Activated T-cell treated with anti-CD3 and anti-CD28 coated beads, Interleukin-2, amount 50 U/mL, for 1 hour (primary cell): ENCODE measurements around the gene IL6.
"Not testable (repeated sequence)": the region's sequence is repeated elsewhere in the genome, so short reads cannot be mapped to it uniquely, and the experiment has no call there.

Source experiments
- DNase-seq: peaks from one replicate; pipeline ENCODE4 v3.0.0-alpha.2; 2020

IL6 gene

GRCh38 chr7:22729180-22729825 is 2.3 kb downstream of the IL6 start:
- no peak for DNase-seq

GRCh38 chr7:22730066-22730710 is 3.2 kb downstream of the IL6 start:
- DNase-seq: no peak

- no peak for DNase-seq
Observed at GRCh38 chr7:22730921-22731654, 4.1 kb downstream of the IL6 start.

GRCh38 chr7:22731766-22732165 is 4.8 kb downstream of the IL6 start:
- DNase-seq: no peak

- DNase-seq: no peak
Observed at GRCh38 chr7:22732556-22733126, 5.6 kb downstream of the IL6 start.

GRCh38 chr7:22733761-22734160 is 6.8 kb downstream of the IL6 start:
- DNase-seq: no peak

- no peak for DNase-seq
Observed at GRCh38 chr7:22743014-22743413, 16.0 kb downstream of the IL6 start.

GRCh38 chr7:22751341-22751740 is 24.3 kb downstream of the IL6 start:
- no peak for DNase-seq

- no peak for DNase-seq
Observed at GRCh38 chr7:22757338-22757994, 30.5 kb downstream of the IL6 start.

- DNase-seq: no peak
Observed at GRCh38 chr7:22758576-22758975, 31.6 kb downstream of the IL6 start.

- DNase-seq: no peak
Observed at GRCh38 chr7:22759721-22760120, 32.7 kb downstream of the IL6 start.

- DNase-seq: no peak
Observed at GRCh38 chr7:22762866-22763265, 35.9 kb downstream of the IL6 start.

- DNase-seq: no peak
Observed at GRCh38 chr7:22765609-22766008, 38.6 kb downstream of the IL6 start.

- no peak for DNase-seq
Observed at GRCh38 chr7:22771194-22771871, 44.3 kb downstream of the IL6 start.

GRCh38 chr7:22771872-22772228 is 44.9 kb downstream of the IL6 start:
- no peak for DNase-seq

GRCh38 chr7:22772885-22773284 is 45.9 kb downstream of the IL6 start:
- no peak for DNase-seq

- no peak for DNase-seq
Observed at GRCh38 chr7:22776964-22777363, 50.0 kb downstream of the IL6 start.

GRCh38 chr7:22779730-22780323 is 52.8 kb downstream of the IL6 start:
- DNase-seq: not testable (repeated sequence)

GRCh38 chr7:22781230-22781711 is 54.3 kb downstream of the IL6 start:
- DNase-seq: no peak
